ENCODE data around the gene ANO9.
A peak's percentile ranks its signal among the peaks of the same experiment; 100 is the strongest.
"Not testable (repeated sequence)": the region's sequence is repeated elsewhere in the genome, so short reads cannot be mapped to it uniquely, and the experiment has no call there.

ANO9 gene

DNA sequence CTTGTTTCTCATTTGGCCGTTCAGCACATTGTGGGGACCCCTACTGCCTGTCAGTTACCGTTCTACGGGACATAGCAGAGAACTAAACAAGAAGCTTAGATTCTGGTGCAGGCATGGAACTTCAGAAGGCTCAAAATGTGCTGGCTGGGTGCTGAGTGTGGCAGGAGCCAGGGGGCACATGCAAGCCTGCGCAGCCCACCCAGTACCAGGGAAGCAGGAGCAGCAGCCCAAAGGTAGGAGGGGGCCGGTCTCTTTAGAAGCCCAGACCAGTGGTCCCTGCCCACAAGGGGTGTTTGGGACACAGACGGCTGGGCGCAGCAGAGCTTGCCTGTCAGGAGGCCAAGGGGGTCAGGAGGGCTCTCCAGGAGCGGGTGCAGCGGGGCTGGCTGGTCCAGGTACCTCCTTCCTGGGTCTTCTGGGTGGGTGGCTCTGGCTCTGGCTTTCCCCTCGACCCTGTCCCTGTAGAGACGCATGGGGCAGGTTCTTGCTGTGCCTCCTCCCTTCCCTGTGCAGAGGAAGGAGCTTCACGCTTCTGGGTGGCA lies 10.5 kb upstream of the ANO9 start:
- DNase-seq = no peak

DNA sequence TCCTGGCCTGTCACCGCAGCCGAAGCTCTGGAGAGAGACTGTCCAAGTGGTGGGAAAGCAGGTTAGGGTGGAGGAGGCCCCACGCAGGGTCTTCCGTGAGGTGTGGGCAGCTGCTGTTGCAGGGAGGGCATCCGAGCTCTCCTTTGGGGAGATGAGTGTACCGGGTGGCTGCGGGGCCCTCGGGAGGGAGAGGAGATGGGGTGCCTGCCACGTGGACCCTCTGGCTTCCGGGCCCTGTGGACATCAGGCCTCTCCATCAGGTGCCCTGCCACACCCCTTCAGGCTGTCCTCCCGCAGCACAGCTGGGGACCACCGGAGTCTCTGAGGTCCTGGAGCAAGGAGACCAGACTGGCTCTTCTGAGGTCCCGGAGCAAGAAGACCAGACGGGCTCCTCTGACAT lies 9.9 kb upstream of the ANO9 start:
- no peak for DNase-seq

DNA sequence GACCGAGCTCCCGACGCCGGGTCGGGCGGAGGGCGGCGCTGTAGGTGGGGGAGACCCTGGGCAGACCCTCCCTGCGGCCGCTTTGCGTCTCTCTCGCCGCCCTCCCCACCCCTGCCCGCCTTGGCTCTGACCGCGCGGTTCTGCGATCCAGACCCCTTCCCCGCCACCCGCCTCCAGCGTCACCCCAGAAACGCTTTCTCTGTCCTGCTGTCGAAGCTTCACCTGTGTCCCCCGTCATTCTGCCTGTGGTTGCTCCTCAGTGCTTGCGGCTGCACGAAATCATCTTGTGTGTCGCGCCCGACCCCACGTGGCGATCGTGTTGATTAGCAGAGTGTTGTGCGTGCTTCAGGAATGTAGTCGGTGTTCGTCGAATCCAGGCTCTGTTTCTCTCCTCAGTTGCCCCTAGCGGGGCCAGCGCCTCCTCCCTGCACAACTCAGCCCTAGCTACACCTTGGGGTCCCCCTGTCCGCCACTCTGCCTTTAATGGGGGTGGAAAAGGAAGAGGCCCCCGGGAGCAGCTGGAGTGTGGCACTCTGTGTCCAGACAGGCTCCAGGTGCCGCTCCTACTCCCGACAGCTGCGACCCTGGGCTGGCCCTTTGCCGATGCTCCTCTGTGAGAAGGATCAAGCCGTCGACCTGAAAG lies 9.1 kb upstream of the ANO9 start:
- DNase-seq = peak; percentile 58

DNA sequence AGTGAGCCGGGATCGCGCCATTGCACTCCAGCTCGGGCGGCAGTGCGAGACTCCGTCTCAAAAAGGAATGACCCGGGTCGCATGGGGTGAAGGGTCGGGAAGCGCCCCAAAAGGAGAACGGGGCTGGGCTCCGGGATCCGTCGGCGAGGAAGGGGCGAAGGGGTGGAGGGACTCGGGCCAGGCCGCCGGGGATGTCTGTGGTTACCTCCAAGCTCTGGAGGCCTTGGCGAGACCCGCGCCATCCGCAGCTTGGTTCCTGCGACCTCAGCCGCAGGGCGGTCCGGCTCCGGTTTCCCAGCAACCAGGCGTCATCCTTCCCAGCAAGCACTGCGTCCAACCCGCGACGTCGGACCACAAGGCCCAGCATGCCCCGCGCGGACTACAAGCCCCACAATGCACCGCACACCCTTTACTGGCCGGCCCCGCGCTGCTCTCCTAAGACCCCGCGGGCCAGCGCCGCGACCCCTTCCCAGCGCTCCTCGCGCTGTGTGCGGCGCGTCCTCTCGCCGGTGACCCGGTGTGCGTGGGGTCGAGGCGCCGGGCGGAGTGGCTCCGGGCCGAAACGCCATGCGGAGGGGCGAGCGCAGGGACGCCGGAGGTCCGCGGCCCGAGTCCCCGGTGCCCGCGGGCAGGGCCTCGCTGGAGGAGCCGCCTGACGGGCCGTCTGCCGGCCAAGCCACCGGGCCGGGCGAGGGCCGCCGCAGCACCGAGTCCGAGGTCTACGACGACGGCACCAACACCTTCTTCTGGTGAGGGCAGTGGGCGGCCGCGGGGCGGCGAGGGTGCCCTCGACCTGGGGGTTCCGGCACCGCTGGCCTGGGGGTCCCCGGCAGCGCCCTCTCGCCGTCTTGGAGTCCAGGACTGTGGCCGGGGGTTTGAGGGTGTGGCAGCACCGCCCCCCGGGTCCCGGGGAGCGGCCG lies 8.3 kb upstream of the ANO9 start, which contains the start of gene PTDSS2:
PTDSS2 (plus strand) TSS at position 391 of the 920 bp plus-strand sequence; CDS start at position 568, 177 bp downstream.
- peak; percentile 90 for DNase-seq

DNA sequence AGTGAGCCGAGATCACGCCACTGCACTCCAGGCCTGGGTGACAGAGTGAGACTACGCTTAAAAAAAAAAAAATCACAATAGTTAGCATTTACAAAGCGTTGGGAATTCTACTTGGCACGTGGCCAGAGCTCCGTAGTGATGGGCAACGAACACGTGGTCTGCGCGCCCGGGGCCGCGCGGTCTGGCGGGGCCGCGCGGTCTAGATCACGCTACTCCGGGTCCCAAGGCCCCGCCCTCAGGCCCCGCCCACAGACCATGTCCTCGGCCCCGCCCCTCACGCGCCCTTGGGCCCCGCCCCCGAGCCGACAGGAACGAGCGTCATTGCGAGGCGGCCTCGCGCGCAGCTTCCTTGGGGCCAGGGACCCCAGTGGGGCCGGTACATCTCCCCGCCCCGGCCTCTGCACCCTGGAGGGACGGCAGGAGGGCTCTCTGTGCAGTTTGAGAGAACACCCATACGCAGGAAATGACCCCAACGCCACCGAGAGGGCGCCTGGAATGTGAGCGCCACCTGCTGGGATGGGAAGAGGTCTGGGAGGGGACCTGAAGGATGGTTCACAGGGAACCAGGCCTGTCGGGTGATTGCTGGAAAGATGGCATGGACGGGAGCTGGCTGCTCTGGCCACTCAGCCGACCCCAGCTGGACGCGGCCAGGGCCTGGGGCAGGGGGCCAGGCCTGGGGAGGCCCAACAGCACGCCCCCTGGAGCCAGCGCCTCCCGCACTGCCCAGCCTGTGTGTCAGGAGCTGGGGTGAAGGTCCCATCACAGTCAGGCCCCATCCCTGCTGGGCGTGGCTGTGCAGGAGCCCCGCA lies 6.3 kb upstream of the ANO9 start:
- DNase-seq = peak; percentile 71

DNA sequence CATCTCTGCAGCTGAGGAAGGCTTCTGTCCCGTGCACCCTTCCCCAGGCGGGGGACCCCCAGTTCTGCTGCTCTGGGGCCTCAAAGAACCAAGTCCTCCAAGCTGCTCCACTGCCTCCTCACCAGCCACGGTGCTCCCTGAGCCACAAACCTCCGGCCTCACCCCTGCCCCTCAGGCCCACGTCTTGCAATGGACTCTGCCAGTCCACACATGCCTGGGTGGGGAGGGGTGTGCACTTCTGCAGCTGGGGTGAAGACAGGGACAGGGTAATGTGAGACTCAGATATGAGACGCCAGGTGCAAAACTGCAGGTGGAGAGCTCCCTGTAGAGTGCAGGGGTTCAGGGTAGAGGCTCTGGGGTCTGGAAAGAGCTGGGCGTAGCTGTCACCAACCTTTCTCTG lies 5.1 kb upstream of the ANO9 start:
- DNase-seq = no peak

DNA sequence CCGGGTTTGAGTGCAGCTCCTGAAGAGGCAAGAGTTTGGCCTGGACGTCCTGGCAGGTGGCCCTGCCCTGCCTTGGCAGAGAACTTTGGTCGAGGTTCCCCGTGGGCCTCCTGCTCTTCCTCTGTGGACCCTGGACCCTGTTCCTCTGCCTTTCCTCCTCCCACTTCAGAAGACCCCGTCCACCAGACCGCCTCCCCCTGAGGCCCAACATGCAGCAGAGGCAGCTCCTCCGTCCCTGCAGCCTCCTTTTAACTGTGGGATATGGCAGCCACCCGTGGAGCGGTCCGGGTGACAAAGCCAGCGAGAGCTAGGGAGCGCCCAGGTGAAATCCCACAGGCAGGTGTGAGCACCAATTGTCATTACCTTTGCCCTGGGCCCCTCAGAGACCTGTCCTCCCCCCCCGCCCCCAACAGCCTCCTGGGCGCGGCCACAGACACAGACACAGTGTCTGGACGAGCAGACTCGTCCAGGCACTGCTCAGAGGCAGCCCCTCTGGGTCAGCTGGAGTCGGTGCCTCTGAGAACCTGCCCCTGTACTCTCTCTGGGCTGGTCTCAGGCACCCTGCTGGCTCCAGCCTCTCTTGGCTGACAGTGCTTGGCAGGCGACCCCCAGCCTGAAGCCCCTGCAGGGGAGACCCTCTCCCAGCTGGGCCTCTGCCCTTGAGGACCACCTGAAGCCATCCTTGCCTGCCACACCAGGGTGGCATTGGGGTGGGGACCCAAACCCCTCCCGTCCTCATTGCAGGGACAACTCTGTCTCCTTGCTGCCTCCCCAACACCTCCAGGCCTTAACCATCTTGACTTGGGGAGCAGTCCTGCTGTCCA lies 4.2 kb upstream of the ANO9 start:
- DNase-seq = no peak

DNA sequence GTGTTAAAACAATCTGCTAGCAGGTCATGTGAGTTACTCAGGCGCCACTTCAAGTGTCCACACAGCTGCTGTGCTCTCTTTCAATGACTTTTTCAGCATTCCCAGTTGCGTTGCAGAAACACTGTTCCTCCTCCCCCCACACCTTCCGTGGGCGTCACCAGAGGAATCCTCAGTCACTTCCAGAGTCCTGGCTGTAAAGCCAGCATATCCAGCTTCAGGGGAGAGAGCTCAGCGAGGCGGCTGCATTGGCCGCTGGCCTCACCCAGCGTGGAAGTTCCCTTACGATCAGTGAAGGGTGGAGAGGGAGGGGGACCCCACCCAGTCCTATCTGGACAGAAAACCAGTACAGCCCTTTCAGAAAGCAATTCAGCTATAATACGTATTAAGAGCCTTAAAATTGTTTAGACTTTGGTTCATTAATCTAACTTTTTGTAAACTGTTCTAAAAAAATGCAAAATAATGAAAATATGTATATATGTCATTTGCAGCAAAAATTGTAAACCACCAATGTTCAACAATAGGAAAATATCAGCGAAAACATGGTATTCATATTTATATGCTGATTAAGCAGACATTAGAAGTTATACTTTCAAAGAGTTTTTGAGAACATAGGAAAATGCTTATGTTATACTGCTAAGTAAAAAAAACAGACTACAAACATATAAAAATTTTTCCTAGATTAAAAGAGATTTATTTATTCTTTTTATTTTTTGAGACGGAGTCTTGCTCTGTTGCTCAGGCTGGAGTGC lies 2.8 kb upstream of the ANO9 start:
- peak; percentile 12 for DNase-seq

DNA sequence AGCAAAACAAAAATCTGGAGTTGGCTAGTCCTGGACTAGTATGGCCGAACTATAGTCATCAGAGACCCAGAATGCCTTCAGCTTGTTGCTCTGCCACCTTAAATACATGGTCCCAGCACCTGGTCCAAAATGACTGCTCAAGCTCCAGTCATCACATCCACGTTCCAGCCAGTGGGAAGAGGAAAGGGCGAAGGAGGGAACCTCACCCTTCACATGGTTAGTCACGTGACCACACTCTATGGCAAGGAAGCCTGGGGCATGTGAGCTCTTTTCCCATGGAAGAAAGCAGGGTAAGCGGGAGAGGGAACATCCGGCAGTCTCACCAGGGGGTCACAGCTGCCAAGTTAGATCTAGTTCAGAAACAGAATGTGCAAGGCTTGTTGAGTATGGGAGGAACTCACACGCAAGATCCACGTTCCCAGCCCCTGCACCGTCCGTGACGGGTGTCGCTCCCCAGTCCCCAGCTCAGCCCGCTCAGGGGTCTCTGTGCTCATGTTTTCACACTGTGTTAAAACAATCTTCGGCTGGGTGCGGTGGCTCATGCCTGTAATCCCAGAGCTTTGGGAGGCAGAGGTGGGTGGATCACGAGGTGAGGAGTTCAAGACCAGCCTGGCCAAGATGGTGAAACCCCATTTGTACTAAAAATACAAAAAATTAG lies 1.9 kb upstream of the ANO9 start:
- no peak for DNase-seq

DNA sequence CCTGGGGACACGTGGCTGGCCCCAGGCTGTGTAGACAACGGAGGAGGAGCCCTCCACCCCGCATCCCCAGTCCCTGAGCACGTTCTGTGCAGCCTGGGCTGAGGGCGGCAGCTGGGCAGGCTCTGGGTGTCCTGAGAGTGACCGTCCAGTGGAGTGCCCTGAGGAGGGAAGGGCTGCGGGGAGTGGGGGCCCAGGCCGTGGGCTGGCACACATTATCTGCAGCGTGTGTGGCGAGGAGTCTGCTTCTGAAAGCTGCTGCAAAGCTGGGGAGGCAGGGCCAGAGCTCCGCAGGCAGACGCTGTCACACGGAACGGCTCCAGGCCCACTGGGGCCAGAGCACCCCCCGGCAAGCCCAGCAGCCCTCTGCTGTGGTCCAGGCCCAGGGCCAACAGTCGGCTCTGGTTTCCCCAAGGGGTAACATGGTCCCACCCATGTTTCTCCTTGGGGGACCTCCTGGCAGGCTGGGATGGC lies 835 bp upstream of the ANO9 start:
- no peak for DNase-seq

DNA sequence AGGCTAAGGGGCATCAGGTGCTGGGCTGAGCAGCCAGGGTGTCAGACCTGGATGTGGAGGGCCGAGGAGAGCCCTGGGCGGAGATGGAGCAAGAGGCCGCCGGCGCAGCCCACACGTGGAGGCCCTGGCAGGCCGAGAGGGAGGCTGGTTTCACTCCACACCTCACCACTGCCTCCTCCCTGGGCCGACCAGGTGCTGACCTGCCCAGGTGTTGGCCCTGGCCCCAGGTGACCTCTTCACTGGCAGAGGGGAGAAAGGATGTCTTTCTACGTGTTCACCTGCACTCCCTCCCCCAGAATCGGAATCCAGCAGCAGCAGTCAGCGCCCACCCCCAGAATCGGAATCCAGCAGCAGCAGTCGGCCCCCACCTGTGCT lies 781 bp downstream of the ANO9 start:
- no peak for DNase-seq

DNA sequence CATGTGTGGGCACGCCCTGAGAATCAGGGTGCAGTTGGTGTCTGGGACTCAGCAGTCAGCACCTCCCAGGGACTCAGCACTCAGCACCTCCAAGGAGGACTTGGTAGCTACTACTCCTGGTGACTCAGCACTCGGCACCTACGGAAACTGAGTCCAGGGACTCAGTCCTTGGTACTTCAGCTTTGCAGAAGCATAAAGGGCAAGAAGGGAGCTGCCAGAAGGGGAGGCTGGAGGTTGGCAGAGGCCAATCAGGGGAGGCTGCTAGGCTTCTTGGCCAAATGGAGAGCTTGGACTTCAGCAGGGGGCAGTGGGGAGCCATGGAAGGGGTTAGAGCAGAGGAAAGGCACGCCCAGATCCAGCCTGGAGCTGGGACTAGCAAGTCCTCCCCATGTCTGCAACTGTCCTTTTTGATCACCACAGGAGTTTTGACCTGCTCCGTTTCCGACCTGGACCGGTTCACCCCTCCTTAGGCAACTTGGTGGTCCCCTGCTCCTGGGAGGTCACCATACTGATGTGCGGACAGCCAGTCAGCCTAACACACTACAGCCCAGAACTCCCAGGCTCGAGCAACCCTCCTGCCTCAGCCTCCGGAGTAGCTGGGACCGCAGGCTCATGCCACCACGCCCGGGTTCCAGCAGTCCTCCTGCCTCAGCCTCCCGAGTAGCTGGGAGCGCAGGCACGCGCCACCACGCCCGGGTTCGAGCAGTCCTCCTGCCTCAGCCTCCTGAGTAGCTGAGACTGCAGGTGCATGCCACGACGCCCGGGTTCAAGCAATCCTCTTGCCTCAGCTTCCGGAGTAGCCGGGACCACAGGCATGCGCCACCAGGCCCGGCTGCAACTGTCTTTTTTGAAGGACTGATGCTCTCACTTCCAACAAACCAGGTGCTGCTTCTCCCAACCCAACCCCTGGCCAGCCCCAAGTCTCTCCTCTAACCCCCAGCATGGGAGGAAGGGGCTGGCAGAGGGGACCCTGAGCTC lies 1.5 kb downstream of the ANO9 start:
- no peak for DNase-seq

DNA sequence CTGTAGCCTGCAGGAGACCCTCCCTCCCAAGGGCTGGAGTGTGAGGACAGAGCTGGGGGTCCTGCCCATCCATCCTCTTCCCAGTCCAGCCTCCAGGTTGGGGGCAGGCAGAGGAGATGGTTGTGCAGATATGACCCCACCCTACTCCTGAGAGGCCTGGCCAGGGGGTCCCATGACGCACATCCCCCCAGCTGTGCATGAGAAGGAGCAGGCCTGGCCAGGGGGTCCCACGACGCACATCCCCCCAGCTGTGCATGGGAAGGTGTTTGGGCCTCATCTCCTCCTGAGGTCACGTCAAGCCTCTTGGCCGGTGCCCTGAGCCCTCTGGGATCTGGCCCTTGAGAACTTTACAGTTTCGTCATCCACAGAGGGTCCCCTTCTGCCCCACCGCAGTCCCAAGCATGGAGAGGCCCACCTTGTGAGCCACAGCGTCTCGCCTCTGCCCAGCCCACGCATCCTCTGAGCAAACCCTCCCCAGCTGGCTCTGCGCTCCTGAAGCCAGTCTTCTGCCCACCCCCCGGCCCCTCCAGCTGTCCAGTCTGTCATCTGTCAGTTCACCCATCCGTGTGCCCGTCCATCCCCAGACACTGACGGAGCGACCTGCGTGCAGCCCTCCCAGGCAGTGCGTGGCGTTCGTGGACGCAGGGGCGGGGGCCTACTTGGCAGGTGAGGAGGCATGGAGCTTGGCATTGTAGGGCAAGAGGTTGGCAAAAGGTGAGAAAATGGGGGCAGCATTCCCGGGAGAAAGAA lies 2.3 kb downstream of the ANO9 start:
- no peak for DNase-seq

DNA sequence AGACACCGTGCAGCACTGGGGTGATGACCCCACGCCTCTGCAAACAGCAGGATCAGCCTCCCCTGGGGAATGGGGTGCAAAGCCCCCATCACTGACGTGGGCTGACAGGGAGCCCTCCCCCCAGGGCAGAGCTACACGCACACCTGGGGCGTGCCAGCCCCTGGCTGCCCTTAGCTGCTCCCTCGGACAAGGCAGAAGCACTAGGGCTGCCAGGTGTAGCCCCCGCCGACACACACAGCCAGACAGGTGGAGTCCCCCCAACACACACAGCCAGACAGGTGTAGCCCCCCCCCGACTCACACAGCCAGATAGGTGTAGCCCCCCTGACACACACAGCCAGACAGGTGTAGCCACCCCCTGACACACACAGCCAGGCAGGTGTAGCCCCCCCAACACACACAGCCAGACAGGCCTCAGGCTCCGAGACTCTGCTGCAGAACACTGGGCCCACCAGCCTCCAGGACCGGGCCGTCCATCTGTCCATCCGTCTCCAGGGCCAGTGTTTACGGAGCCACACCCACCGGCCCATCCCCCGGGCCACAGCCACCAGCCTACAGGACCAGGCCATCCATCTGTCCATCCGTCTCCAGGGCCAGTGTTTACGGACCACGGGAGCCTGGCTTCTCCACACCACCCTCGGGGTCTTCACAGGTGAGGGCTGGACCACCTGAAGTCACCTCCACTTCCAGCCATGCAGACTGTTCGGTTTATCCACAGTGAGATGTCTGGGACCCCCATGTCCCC lies 3.5 kb downstream of the ANO9 start:
- no peak for DNase-seq

DNA sequence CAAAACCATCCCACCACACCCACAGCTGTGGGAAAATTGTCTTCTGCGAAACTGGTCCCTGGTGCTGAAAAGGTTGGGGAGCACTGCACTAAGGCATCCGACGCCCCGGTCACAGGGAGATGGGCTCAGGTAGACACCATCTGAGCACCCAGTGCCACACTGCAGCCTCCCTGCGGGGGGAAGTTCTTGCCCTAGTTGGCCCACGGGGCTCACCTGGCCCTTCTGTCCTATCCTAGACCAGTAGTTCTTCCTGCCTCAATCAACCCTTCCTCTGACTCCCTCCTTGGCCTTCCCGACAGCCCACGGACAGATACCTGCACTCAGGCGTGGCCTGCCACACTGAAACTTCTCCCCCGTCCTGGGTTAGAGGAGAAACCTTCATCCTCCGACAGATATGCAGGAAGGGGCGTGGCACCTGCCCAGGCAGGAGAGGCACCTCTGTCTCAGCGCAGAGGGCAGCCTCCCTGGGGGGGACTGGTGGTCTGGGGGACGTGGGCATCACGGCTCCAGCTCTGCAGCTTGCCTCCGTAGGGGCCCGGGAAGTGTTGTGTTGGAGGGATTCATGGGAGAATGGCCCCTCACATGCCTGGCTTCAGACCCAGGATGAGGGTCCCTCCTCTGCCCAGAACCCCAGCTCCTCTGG lies 4.5 kb downstream of the ANO9 start:
- no peak for DNase-seq

DNA sequence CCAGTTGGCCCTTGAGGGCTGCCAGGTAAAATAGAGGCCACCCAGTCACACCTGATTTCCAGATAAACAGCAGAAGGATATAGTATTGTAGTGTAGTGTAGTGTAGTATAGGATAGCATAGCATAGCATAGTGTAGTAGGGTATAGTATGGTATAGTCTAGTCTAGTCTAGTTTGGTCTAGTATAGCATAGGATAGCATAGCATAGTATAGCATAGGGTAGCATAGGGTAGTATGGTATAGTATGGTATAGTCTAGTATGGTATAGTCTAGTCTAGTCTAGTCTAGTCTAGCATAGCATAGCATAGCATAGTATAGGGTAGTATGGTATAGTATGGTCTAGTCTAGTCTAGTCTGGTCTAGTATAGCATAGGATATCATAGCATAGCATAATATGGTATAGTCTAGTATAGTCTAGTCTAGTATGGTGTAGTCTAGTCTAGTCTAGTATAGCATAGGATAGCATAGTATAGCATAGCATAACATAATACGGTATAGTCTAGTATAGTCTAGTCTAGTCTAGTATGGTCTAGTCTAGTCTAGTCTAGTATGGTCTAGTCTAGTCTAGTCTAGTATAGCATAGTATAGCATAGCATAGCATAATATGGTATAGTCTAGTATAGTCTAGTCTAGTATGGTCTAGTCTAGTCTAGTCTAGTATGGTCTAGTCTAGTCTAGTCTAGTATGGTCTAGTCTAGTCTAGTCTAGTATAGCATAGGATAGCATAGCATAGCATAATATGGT lies 6.6 kb downstream of the ANO9 start:
- DNase-seq = not testable (repeated sequence)

DNA sequence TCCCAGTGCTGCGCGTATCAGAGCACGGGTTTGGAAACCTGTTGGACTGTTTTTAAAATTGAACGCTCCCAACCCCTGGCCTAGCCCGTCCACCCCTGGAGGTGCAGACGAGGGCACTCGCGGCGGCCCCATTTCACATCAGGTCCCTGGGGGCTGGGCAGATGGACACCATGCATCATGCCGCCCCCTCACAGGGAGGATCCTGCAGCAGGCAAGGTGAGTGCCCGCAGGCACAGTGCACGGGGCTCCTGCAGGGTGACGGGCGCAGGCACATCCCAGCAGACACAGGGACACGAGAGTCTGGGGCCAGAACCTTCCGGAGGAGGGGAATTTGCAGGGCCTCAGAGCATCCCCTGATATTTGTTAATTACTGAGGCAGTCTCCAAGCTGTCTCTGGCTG lies 7.3 kb downstream of the ANO9 start:
- DNase-seq = no peak

Data from kidney glomerular epithelial cell (primary cell).